Measurements from ENCODE around the gene TM2D3.

GRCh38 chr15:101684384-101684783 lies 32.2 kb upstream of the TM2D3 start:
- no peak for TF ChIP-seq CTCF (conservative IDR thresholded peaks at IDR 0.05 in 1 of 2, IDR thresholded peaks at IDR 0.05 in 1 of 2; ENCODE audit: low read depth in 1 of 2, low read length in 2 of 2)
- no peak for TF ChIP-seq EZH2 (IDR thresholded peaks at IDR 0.05; ENCODE audit: low read length, missing control alignments)

All from fibroblast of lung (primary cell).